Fibroblast of pulmonary artery (primary cell): Measurements from ENCODE around the gene ZNF132.

Experiments
- DNase-seq: peaks from one replicate; pipeline ENCODE4 v3.0.0-alpha.2; 2010; ENCODE audit warnings: low read depth
- H3K4me3 ChIP-seq: replicated peaks from 2 replicates; pipeline ENCODE4 v1.5.1; 2011; ENCODE audit warnings: low read depth, mild to moderate bottlenecking, control low read depth, low read length, moderate library complexity
- TF ChIP-seq, protein P1 (sequence below): IDR thresholded peaks from 2 replicates; pipeline ENCODE4 v1.5.1; 2011; ENCODE audit warnings: mild to moderate bottlenecking, control low read depth, low read length, inconsistent platforms; ENCODE audit errors: missing control alignments

Gene ZNF132

DNA sequence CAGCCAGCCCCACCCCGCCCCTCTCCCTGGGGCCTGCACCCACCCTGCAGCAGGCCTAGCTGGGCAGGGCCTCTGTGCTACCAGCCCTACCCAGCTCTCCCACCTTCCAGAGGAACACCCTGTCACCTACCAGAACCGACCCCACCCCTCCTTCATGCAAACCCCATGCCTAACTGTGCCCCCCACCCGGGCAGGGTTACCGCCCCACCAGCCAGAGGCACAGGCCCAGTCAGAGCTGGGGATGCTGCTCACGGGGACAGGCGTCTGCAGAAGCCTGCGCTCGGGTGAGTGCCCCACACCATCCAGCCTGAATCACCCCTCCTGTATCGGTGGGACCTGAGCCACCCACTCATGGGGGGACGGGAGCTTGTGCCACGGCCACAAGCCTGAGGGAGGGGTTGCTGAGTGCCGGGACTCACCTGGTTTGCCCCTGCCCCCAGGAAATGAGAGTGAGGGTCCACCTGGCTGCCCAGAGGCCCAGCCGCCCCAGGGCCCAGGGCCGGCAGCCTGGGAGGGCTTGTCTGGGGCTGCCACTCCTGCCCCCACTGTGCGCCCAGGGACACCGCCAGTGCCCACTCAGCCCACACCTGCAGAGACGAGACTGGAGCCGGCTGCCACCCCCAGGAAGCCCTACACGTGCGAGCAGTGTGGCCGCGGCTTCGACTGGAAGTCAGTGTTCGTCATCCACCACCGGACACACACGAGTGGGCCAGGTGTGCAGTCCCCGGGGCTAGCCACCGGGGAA is 40.0 kb upstream of the ZNF132 start:
- no peak overlapping the region for H3K4me3 ChIP-seq
- TF ChIP-seq, protein P1, sequence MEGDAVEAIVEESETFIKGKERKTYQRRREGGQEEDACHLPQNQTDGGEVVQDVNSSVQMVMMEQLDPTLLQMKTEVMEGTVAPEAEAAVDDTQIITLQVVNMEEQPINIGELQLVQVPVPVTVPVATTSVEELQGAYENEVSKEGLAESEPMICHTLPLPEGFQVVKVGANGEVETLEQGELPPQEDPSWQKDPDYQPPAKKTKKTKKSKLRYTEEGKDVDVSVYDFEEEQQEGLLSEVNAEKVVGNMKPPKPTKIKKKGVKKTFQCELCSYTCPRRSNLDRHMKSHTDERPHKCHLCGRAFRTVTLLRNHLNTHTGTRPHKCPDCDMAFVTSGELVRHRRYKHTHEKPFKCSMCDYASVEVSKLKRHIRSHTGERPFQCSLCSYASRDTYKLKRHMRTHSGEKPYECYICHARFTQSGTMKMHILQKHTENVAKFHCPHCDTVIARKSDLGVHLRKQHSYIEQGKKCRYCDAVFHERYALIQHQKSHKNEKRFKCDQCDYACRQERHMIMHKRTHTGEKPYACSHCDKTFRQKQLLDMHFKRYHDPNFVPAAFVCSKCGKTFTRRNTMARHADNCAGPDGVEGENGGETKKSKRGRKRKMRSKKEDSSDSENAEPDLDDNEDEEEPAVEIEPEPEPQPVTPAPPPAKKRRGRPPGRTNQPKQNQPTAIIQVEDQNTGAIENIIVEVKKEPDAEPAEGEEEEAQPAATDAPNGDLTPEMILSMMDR, result no peak
- no peak for DNase-seq

DNA sequence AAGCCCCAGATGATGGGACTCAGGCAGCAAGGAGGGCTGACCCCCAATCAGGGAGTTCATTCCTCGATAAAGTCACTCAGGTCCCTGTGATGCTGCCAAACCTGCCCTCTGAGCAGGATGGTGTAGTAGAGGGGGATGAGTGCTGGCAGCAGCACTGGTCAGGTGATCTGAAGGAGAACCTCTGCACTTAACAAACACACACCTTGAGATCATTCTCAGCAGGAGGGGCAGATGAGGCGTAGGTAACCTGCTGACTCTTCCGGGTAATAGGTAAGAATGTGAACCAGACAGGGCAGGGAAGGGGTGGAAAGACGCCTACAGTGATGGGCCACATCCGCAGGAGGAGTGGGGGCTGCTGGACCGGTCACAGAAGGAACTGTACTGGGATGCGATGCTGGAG is 39.4 kb upstream of the ZNF132 start:
- TF ChIP-seq, protein P1, result no peak
- no peak for DNase-seq
- no peak overlapping the region for H3K4me3 ChIP-seq

DNA sequence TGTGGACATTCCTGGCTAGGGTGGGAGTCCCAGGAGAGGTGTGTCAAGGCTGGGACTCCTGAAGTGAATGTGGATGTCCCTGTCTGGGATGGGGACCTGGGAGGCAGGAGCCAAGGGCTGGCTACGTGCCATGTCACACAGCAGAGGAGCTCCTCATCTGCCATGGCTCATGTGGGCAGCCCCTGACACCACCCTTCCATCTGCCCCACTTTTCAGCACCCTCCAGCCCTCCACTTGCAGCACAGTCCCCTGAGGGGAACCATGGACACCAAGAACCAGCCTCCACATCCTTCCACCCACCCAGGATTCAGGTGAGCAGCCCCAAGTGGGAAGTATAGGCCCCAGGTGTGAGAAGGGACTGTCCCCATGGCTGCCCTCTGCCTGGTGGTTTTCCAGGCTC is 37.9 kb upstream of the ZNF132 start:
- no peak for DNase-seq
- TF ChIP-seq, protein P1, result no peak
- H3K4me3 ChIP-seq, result no peak overlapping the region

DNA sequence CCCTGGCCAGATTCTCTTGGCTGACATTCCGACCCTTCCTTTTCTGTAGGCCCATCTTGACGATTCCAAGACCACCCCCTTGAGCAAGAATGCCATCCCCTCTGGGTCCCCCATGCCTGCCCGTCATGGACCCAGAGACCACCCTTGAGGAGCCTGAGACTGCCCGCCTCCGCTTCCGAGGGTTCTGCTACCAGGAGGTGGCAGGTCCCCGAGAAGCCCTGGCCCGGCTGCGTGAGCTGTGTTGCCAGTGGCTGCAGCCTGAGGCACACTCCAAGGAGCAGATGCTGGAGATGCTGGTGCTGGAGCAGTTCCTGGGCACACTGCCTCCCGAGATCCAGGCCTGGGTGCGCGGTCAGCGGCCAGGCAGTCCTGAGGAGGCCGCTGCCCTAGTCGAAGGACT is 37.2 kb upstream of the ZNF132 start:
- TF ChIP-seq, protein P1, result no peak
- peak overlapping the region; percentile 70 for H3K4me3 ChIP-seq
- no peak for DNase-seq

DNA sequence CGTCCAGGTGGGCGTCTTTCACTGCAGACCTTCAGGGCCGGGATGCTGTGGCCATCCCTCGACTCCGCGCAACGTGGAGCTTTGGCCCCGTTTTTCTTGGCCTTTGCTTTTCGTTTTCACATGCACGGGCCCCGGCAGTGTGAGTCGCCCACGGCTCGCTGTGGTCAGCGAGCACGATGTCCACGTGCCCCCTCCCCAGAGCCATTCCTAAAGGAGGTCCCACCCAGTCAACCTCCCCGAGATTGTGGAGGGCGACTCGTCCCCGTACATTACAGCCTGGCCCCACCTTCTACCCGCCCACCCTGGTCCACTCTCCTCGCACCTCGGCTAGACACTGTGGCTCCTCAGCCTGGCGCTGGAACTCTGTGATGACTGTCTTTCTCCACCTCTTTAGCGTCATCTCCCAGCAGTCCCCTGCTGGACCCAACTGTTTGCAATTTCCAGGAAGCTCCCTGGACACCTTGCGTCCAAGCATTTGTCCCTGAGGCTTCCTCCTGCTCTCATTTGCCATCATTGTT is 36.6 kb upstream of the ZNF132 start:
- peak; percentile 23 for DNase-seq
- H3K4me3 ChIP-seq, result peak overlapping the region; percentile 70
- TF ChIP-seq, protein P1, result no peak

DNA sequence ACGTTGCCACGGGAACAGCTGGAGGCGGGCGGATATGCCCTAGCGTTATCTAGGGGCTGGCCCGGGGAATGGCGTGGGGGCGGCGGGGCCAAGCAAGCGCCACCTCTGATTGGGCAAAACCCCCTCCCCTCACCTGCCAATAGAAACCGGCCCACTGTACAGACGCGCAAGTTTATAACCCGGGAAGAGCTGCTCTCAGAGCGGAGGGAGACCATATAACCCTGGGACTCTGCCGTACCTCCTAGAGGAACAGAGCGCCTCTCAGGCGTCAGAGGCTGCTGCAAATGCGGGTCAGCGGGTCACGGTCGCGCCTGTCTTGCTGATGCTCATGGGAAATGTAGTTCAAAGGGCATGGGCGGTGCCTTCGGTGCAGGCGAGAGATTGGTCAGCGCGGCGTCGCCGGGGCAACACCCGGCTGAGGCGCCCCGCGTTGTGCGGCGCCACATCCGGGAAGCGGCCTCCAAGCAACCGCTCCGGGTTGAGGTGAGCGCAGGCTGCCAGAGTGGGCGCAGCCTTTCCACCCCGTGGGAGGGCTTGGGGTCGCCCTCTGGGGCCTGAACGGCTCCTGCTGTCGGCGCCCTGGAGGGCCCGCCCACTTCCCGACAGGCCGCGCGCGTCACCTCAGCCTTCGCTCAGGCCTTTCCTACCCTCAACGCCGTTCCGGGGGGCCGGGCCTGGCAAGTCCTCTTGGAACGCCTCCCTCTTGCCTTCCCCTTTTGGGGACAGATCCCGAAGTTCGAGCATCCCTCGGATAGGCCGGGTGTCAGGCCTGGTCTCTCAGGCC is 36.0 kb upstream of the ZNF132 start, which contains the start of gene ZNF446:
TSS of gene ZNF446 (plus strand) at position 639 of the 784 bp plus-strand sequence. CDS start 867 bp downstream, outside the sequence.
- peak within 1 kb of the TSS; percentile 70 for H3K4me3 ChIP-seq
- TF ChIP-seq, protein P1, result no peak

More for the DNA sequence above, 36.0 kb upstream of the ZNF132 start, which contains the start of gene ZNF446:
- DNase-seq, result peak; percentile 98
